NCI-H510A (cell line): ENCODE measurements around the gene CYP4F11.
"Not testable (repeated sequence)": the region's sequence is repeated elsewhere in the genome, so short reads cannot be mapped to it uniquely, and the experiment has no call there.

Source experiments
- DNase-seq: peaks from one replicate; lab custom pipeline; 2025; lab: John Stamatoyannopoulos, UW

Gene CYP4F11

DNA sequence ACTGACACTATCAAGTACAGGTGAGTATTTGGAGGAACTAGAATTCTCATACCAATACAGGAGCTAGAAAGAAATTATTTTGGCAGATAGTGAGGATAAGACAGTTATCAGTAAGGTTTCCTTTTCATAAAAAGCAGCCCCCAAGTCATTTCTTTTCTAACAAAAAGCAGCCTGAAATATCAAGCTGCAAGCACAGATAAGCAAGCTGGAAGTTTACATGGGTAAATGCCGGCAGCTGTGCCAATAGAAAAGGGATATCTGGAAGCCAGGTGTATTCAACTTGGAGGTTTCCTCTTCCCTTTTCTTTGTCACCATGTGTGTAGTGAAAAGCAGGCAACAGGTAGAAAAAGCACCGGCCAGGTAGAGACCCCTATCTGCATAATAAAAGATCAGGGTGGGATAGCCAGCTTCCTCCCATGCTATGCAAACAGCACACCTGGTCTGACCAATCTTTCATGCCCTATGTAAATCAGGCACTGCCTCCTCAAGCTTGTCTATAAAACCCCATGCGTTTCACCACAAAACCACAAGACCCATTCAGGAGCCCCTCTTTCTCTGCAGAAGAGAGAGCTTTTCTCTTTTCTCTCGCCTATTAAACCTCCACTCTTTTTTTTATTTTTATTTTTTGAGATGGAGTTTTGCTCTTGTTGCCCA lies 59.4 kb downstream of the CYP4F11 start:
- DNase-seq, result no peak

DNA sequence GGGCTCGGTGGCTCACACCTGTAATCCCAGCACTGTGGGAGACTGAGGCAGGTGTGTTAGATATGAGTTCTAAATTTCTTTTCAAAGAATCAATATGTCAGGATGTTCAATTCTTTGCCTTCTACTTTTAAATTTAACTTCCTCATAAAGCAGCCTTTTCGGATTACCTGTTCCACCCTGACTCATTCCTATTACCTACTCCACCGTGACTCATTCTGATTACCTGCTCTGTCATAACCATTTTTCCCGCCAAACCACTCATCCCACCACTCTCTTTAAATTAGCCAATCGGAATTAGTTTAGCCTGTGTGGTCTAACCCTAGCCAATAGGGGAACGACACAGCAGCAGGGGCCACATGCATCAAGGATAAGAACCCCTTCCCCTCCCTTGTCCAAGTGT lies 60.6 kb downstream of the CYP4F11 start:
- not testable (repeated sequence) for DNase-seq

DNA sequence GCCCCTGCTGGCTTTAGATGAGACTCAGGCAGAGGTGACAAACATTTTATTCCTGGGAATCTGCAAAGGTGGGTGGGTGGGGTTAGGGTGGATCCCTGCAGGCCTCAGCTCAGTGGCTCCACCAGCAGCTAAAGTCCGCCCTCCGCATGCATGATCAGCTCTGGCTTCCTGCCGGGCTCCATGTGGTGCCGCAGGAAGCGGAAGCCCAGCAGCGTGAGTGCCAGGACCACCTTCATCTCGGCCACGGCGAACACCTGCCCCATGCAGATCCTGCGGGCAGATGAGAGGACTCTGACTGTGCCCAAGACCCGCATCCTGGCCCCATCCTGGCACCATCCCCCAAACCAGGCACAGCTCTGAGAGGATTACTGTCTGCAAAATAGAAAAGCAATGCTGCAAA lies 62.8 kb downstream of the CYP4F11 start:
- no peak for DNase-seq

DNA sequence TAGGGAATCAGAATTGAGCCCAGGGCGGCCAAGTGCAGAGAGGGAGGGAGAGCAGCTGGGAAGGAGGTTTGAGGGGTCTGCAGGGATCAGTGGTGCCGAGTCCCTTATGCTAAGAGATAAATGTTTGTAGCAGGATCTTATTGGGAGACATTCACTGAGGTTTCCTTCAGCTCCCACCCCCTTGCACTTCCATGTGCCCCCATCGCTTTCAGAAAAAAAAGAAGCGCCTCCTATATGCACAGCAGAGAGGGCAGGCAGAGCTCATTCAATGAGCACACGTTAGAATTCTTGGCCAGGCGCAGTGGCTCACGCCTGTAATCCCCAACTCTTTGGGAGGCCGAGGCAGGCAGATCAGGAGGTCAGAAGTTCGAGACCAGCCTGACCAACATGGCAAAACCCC lies 64.5 kb downstream of the CYP4F11 start:
- DNase-seq, result no peak

DNA sequence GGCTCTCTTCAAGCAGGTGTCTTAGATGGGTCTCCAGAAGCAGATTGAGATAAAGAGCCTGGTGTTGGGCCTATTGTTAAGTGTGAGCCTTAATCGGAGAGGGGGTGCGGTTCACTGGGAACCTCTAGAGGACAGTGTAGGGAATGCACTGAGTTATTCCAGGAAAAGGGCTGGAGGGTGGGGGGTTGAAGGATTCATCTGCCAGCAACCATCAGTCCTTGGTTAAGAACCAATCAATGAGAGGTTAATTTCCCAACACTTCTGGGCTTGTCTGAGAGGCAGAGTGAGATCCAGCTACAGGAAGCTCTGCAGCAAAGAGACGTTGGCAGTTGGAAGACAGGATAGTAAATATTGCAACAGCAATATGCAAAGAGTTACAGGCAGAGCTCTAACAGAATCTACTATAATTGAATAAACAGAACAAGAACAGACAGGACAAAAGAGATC lies 65.2 kb downstream of the CYP4F11 start:
- DNase-seq, result no peak

DNA sequence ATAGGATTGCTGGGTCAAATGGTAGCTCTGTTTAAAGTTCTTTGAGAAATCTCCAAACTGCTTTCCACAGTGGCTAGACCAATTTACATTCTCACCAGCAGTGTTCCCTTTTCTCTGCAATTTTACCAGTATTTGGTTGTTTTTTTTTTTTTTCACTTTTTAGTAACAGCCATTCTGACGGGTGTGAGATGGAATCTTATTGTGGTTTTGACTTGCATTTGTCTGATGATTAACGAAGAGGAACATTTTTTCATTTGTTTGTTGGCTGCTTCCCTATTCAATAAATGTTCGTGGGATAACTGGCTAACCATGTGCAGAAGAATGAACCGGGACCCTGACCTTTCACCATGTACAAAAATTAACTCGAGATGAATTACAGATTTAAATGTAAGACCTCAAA lies 67.7 kb downstream of the CYP4F11 start:
- DNase-seq, result no peak

DNA sequence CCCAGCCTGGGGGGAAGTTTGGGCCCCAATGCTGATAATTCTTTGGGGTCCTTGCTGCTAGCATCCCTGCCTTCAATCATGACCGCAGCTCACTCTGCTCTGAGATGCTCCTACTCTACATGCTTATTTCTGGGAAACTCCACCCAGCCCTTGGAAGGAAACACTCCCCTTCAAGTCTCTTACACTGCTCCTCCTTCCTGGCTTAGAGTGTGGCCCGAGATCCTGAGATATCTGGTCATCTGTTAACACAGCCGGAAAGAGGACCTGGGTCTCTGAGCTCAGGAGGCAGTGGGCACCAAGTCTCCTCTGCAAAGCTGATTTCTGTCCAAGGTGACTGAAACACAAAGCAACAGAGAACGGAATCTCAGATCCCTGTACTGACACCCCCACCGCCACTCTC lies 69.5 kb downstream of the CYP4F11 start:
- no peak for DNase-seq

DNA sequence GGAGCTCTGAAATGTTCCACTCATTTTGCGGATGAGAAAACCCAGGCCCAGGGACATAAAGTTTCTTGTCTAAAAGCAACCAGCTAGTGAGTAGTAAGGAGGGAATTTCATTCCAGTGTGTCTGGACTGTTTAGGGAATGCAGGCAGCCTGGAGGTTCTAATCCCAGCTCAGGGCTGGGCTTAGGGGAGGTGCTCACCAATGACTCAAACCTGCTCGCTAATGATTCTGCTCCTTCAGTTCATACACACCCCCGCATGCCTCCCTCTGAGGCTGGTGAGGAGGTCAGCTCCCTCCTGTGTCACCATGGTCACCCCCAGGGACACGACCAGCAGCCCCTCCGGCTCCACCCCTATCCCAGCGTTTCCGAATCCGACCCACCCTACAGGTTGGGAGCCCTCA lies 71.1 kb downstream of the CYP4F11 start:
- DNase-seq, result no peak

DNA sequence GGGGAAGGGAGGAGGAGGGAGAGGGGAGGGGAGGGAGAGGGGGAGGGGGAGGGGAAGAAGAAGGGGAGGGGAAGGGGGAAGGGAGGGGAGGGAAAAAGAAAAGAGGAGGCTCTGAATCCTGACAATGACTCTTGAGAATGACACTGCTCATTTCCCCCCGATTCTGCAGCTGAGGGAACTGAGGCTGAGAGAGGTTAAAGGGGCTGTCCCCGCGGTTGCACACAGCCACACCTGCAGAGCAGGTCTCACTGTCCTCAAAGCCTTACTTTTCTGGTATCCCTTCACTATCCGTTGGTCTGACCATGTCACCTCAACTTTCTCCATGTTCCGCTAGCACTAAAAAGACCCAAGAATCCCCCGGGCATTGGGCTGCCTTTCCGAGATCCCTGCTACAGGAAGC lies 71.9 kb downstream of the CYP4F11 start:
- no peak for DNase-seq
